ENCODE results near the gene HOXA13. TPM values are rescaled to one million over a fixed set of nuclear protein-coding genes. Genes with fewer than 3 reads are reported as not detected.
A peak's percentile ranks its signal among the peaks of the same experiment; 100 is the strongest.

The HOXA13 gene
- total RNA-seq, 2 donors from 2014 or later: not detected

DNA sequence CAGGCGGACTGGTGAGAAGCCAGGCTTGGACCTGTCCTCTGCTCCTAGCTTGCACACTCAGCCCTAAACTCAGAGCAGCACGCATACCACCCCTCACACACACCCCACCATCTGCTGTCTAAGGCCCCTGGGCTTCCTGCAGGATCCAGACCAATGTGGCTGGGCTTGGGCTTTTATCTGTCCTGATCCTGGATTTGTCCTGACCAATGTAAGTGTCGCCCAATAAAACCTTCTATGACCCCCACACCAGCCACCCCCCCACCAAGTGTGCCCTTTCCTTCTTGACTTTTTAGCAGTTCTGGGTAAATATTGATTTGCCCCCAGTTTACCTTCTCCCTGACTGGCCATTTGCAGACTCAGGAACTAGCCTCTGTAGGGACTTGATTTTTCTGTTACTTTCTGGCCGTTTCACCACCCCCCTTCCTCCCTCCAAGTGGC lies 1.7 kb upstream of the HOXA13 start:
- peaks cover 0 to 20% of the 10 kb centered on the region in 2 donors for H3K36me3 Mint-ChIP-seq
- H3K27ac Mint-ChIP-seq: no peak overlapping the region
- H3K9me3 Mint-ChIP-seq: no peaks in the 10 kb centered on the region
- DNase-seq (ENCODE audit: low spot score in 2 of 2) (peak in 1 of 2 donors; percentile 14), ATAC-seq (no peak)

DNA sequence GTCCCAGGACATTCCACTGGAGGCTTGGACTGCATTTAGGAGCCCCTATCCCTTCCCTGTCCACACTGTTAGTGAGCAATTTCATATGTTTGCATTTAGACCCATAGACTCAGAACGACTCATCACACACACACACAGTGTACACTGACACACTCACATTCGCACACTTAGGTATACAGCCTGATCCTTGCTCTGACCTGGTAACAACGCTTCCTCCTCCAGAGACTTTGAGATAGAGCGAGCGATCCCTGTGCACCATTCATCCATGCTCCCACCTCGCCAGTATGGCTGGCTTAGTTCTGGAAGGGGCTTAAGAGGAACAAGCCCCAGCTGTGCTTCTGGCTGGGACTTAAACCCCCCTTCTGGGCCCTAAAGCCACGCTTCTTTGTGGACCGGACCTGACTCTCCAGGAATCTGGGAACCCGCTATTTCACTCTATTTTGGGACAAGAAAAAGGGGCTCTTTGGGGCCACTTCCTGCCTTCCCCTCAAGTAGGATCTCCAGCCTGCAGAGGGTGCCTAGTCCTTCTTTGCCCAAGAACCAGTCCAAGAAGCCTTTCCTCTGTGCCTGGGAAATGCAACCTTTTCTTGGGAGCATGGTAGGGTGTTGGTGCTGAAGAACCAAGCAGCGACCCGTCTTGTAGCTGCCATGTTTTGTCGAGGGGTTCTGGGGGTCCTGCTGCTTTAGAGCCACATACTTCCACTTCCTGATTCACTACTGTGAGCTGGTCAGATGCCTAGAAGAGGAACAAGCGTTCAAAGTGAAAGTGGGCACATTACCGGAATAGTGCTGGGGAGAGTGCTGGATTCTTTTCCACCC lies 1.1 kb upstream of the HOXA13 start:
- DNase-seq (ENCODE audit: low spot score in 2 of 2) (peak in 1 of 2 donors; percentile 44), ATAC-seq (no peak)
- Mint-ChIP-seq H3K36me3 (peaks cover 0 to 20% of the 10 kb centered on the region in 2 donors), H3K27ac (no peak overlapping the region), H3K9me3 (no peaks in the 10 kb centered on the region)

DNA sequence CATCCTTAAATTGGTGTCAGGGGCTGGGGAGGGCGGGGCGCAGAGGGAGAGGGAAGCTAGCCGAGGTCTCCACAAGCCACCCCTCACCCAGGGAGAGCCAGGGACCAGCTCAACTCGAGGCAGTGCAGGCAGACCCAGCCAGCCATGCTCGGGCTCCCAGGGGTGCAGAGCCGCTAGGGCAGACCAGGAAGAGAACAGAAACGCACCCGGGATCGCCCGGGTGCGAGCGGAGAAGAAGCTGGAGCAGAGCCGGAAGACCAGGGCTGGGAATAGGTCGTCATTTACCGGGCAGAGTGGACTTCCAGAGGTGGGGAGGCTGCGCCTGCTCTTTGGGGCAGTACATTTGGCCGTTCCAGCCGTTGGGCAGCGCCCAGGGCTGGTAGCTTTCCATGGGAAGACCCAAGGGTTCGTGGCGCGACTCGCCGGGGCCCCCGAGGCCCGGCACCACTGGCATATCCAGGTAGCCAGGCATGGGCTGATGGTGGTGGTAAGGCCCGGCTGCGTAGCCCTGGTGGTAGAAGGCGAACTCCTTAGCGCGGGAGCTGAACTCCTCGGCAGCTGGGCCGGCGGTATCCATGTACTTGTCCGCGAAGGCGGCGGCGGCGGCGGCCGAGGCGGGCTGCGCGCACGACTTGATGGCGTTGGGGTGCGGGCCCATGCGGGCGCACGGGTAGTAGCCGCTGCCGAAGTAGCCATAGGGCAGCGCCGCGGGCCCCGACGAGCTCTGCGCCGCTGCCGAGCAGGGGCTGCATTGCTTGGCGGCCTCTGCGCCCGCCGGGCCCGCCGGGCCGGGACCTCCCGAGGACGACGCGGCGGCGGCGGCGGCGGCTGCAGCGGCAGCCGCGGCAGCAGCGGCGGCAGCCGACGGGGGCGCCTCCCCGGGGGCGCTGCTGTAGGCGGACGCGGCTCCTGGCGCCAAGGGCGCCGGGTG lies 755 bp downstream of the HOXA13 start:
- DNase-seq (ENCODE audit: low spot score in 2 of 2): peak in 1 of 2 donors; percentile 44
- Mint-ChIP-seq H3K9me3 (no peaks in the 10 kb centered on the region), H3K36me3 (peaks cover 0 to 19% of the 10 kb centered on the region in 2 donors), H3K27ac (peak overlapping the region in 1 of 2 donors; percentile 93)
- no peak for ATAC-seq

DNA sequence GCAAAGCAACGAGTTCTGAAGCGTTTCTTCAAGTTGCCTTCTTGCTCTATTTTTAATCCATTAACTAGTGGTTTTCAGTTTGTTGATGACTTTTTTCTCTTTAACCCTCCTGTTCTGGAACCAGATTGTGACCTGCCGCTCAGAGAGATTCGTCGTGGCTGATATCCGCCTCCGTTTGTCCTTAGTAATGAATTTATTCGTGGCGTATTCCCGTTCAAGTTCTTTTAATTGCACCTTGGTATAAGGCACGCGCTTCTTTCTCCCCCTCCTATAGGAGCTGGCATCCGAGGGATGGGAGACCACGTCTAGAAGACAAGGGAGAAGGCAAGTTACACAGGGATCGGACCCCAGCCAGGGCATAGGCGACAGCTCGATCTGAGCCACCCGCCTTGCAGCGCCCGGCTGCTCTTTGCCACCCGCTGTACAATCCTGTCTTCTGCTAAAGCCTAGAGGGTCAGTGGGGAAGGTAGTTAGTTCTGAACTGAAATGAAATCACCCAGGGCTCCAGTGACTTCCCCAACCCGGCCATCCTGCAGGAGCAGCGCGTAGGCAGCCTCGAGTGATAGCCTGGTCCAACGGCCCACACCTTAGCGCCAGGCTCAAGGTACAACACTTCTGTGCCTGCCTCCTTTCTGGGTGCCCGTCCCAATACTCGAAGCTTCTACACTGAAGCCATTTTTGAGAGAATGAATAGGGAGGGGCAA lies 1.6 kb downstream of the HOXA13 start:
- H3K27ac Mint-ChIP-seq: peak overlapping the region in 1 of 2 donors; percentile 51

DNA sequence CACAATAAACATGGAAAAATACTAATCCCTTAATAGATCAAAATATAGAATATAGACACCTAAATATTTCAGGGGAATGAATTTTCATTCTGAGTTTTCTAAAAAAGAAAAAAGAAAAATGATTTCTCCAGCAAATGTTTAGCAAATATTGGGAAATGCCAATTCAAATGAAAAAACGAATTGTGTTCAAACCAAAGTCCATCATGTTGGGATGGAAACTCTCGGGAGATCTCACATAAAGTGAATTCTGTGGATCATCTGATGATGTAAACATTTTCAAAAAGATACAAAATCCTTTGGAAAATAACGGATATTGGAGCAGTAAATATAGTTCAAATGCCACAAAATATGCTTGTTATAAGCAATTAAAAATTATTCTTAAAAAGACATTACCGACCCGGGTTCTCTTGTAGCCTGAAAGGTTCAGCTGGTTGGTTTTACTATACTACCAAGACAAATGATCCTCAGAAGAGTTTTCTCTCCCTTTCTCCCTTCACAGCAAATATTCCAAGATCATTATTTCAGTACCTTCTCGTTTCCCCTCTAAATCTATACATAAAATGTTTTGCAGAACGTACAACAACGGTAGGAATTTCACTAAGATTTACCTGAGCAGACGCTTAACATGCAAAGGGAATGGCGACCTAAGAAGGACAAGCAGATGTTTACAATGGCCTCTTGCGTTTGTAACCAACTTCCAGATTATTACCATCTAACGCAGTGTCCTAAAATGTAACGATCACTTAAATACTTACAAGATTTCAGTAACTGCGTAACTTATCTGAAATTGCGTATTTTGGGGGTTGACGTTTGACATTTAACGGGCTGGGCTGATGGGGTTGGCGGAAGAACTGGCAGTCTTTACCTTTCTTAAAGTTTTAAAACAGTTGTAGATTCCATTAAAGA lies 2.5 kb downstream of the HOXA13 start:
- DNase-seq (ENCODE audit: low spot score in 2 of 2) (no peak), ATAC-seq (no peak)
- H3K27ac Mint-ChIP-seq: no peak overlapping the region
- no peaks in the 10 kb centered on the region for H3K9me3 Mint-ChIP-seq
- peaks cover 0 to 14% of the 10 kb centered on the region in 2 donors for H3K36me3 Mint-ChIP-seq

More for the DNA sequence above, 1.6 kb downstream of the HOXA13 start:
- ATAC-seq (no peak), DNase-seq (ENCODE audit: low spot score in 2 of 2) (peak in 1 of 2 donors; percentile 48)
- Mint-ChIP-seq H3K36me3 (peaks cover 0 to 14% of the 10 kb centered on the region in 2 donors), H3K9me3 (no peaks in the 10 kb centered on the region)

DNA sequence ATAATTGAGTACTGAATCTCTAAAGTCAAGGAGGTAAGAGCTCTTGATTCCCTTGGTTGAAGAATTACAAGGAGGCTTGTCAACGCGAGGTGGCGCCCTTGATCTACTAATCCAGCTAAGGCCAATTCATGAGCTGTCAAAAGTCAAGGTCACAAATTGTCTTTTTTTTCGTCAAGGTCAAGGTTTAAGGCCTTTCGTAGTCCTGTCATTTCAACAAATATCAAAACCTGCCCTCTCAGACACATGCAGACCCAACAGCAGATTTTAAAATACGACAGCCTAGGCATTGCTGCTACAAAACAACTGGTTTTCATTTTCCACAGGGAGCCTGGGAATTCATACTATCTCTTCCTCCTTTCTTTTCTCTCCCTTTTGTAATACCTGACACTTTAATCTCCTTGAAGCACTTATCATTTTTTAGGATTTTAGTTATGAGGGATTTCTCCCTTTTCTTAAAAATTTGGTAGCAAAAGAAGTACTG lies 3.6 kb downstream of the HOXA13 start:
- peak; percentile 53 to 84 for DNase-seq (ENCODE audit: low spot score in 2 of 2)
- peak in 1 of 2 donors; percentile 49 for ATAC-seq
- Mint-ChIP-seq H3K9me3 (no peaks in the 10 kb centered on the region), H3K27ac (no peak overlapping the region), H3K36me3 (peaks cover 0 to 14% of the 10 kb centered on the region in 2 donors)

DNA sequence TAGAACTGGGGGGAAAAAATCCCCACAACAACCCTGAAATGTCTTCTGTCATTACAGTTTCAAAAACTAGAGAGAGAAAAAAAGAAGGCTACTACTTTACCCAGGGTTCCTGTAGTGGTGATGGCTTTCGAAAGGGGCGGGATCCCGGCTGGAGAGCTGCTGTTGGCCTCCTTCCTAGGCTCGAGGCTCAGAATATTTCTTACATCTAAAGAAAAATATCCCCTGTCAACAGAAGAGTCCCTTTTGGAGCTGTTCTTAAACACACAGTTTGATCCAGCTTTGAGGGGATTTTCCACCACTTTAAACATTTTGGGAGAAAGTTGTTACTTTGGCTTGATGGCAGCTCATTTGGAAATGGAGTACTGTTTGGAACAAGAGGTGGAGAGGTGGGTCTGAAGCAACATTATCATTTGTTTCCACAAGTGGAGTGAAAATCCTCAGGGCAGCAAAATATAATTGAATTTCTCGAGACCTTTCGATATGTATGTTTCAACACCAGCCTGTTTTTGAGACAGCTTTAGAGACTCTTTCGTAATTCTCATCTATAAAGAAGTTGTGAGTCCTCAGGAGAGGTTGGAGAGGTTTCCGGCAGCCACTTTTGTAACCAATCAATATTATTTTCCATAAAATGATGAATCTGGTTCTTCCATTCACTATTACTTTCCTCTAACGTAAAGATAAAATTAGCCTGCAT lies 5.1 kb downstream of the HOXA13 start:
- ATAC-seq (no peak), DNase-seq (ENCODE audit: low spot score in 2 of 2) (no peak)
- H3K27ac Mint-ChIP-seq: no peak overlapping the region
- no peaks in the 10 kb centered on the region for H3K9me3 Mint-ChIP-seq
- H3K36me3 Mint-ChIP-seq: peaks cover 0 to 13% of the 10 kb centered on the region in 2 donors

DNA sequence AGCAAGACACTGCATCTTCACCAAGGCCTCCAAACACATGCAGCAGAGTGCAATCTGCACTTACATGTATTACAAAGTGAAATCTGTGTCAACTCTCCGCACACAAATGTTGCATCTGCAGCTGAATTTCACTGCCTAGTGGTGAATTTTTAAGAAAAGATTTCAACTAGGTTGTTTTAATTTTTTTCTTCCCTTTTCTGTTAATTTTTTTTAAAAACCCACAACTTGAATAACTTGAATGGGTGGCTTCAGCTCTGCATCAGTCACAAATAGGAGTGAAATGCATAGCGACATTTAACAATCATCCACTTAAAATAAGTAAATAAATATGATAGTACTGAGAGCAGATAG lies 5.9 kb downstream of the HOXA13 start:
- DNase-seq (ENCODE audit: low spot score in 2 of 2) (no peak), ATAC-seq (no peak)
- peaks cover 0 to 13% of the 10 kb centered on the region in 2 donors for H3K36me3 Mint-ChIP-seq
- no peak overlapping the region for H3K27ac Mint-ChIP-seq
- no peaks in the 10 kb centered on the region for H3K9me3 Mint-ChIP-seq

DNA sequence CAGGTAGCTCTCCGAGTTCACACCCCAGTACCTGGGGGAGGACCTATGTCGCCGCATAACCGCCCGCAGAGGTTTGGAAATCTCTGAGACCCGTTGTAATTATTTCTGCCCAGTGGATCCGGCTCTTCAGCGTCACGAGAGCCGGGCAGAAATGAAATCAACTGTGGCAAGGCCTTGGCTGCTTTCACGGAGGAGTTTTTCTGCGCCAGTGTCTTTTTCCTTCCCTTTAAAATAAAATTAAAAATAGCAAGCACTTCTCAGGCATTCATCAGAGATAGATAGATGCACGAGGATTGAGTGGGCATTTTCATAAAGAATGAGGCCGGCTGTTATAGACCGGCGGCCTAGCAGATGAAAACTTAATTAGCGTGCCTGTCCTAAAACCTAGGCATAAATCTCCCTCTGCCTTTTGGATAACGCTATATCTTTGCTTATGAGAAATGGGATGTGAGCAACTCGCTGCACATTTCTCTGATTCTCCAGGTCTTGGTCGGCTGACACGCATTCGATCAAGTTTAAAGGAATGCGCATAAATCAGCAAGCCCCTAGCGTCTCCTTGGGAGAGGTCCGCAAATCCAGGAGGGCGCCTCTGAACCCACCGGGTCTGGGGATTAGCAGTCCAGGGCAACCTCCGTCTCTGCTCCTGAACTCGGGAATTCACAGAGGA lies 6.4 kb downstream of the HOXA13 start:
- no peak overlapping the region for H3K27ac Mint-ChIP-seq
- ATAC-seq: no peak
- no peaks in the 10 kb centered on the region for H3K9me3 Mint-ChIP-seq
- peak in 1 of 2 donors; percentile 39 for DNase-seq (ENCODE audit: low spot score in 2 of 2)
- H3K36me3 Mint-ChIP-seq: peaks cover 0 to 14% of the 10 kb centered on the region in 2 donors

DNA sequence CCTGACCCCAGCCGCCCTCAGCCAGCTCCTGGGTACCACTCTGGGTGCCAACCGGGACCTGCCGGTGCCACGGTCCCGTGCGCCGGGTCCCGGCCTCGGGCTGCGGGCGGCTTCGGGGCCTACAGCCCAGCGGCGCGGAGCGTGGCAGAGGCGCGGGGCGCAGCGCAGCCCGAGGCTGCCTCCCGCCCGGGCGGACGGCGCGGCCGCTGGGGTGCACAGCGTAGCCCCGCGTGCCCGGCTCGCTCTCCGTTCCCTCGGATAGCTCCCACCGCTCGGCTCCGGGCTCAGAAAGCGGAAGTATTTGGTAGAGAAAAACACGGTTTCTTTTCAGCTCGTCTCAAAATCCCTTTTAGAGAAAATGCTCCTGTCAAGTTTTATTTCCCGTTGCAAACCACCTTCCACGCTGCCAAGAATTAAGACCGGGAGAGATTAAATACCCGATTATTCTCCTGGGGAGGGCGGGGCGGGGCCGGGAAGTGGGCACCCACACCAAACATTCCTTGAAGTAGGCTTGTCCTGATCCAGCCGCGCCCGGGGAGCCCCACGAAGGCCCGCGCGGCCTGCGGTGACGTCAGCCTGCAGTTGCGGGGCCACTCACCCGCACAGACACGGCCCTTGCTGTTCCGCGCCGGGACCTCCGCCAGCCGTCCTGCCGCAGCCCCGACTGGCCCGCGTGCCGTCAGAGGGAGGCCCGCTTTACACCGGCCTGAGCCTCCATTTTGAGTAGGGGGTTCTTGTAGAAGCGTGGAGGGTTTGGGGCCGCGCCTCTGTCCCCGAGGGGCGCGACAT lies 7.2 kb downstream of the HOXA13 start:
- H3K27ac Mint-ChIP-seq: no peak overlapping the region
- ATAC-seq (peak in 1 of 2 donors; percentile 48), DNase-seq (ENCODE audit: low spot score in 2 of 2) (peak in 1 of 2 donors; percentile 28)
- H3K36me3 Mint-ChIP-seq: peaks cover 0 to 11% of the 10 kb centered on the region in 2 donors
- no peaks in the 10 kb centered on the region for H3K9me3 Mint-ChIP-seq

DNA sequence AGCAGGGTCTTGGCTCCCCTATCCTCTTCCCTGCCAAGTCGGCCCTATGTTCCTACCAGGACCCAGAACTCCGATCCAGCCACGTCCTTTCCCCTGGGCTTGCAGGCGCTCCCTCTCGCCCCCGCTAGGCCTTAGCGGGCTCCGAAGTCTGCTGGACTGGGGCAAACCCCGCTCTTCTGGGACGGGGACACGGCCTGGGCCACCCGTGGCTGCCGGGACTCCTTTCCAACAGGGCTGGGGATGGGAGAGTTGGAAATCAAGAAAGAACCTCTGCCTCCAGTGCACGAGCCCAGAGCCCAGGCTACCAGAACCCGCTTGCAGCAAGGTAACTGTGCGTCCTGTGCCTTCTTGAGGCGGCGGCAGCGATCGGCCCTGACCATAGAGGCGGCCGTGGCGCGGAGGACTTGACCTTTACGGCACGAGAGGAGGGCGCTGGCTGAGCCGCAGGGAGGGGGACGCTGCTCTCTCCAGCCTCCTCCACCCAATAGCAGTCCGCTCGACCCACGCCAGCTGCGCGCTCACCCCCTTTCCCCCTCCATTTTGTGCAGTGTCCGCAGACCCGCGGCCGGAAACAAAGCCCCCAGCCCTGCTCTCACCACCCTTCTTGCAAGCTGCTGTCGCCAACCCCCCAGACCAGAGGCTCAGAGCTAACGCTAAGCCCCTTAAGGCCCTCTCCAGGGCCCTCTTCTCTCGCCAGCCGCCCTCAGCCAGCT lies 7.9 kb downstream of the HOXA13 start:
- H3K36me3 Mint-ChIP-seq: peaks cover 0 to 11% of the 10 kb centered on the region in 2 donors
- H3K27ac Mint-ChIP-seq: no peak overlapping the region
- DNase-seq (ENCODE audit: low spot score in 2 of 2): peak in 1 of 2 donors; percentile 37
- no peaks in the 10 kb centered on the region for H3K9me3 Mint-ChIP-seq
- no peak for ATAC-seq

DNA sequence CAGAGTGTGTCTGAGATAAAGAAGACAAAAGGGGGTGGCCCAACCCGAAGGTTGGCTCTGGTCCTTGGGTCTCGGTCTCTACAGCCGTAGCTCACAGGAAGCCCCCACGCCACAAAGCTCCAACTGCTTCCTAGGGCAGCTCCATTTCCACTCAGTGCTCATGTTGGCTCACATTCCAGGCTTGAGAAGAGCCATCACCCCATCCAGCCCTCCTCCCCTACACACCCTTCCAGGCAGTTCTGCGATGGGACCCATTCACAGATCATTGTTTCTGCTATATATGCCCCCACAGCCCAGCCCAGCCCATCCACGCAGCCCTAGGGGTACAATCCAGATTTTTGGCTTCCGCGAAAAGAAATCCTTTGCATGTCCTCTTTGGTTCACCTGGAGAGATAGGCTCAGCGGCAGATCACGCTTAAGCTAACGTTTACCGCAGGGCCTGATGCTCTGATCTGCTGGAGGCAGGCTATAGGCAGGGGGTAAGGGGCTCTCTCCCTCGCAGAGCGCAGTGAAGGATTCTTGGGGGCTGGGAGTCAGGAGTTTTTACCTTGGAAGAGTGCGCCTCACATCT lies 8.6 kb downstream of the HOXA13 start:
- no peak for ATAC-seq
- no peak for DNase-seq (ENCODE audit: low spot score in 2 of 2)
- Mint-ChIP-seq H3K36me3 (peaks cover 0 to 14% of the 10 kb centered on the region in 2 donors), H3K9me3 (no peaks in the 10 kb centered on the region), H3K27ac (no peak overlapping the region)

Data from activated naive CD4-positive, alpha-beta T cell treated with anti-CD3 and anti-CD28 coated beads, Interleukin-2, amount 50 U/mL, for 72 hours (primary cell).